K562 (cell line): ENCODE data around the gene DAB2IP. TPM values are rescaled to one million over a fixed set of nuclear protein-coding genes. Genes with fewer than 3 reads are reported as not detected.

Experiments
- CBFA2T3 ChIP-seq: fragments of 450-650 bp; IDR thresholded peaks from 2 replicates; pipeline ENCODE4 v1.6.1; 2017
- HNRNPH1 ChIP-seq: fragments of 200-400 bp; formaldehyde crosslinking; optimal IDR thresholded peaks from 2 replicates; pipeline ENCODE3; 2017; ENCODE audit warnings: low read depth, mild to moderate bottlenecking, low read length, moderate library complexity
- KDM4B ChIP-seq, 2 experiments: fragments of 450-650 bp in 1 of 2; sonication (generic) in 1 of 2; IDR thresholded peaks; 2 replicates each; pipeline ENCODE4 v1.6.1; 2016 to 2017; ENCODE audit warnings: borderline replicate concordance in 2 of 2, antibody characterized with exemption in 1 of 2, low read depth in 1 of 2, mild to moderate bottlenecking in 1 of 2
- MYBL2 ChIP-seq, 2 experiments: fragments of 450-650 bp in 1 of 2; sonication (generic) in 1 of 2; formaldehyde crosslinking in 1 of 2; IDR thresholded peaks; 2 replicates each; pipeline versions ENCODE4 v1.6.1 to v1.8.1; 2017 to 2022; ENCODE audit warnings: borderline replicate concordance in 1 of 2, inconsistent platforms in 1 of 2, low read depth in 1 of 2, mild to moderate bottlenecking in 1 of 2, missing genetic modification reagents in 1 of 2, moderate library complexity in 1 of 2
- PYGO2 ChIP-seq: fragments of 450-650 bp; IDR thresholded peaks from 2 replicates; pipeline ENCODE4 v1.6.1; 2016; ENCODE audit warnings: mild to moderate bottlenecking, missing genetic modification characterization, moderate library complexity, missing compliant biosample characterization
- ZNF354B ChIP-seq: fragments of 250-450 bp; sonication (Bioruptor Pico); IDR thresholded peaks from 2 replicates; pipeline ENCODE4 v1.4.0; 2020
- ZNF584 ChIP-seq: fragments of 200-800 bp; sonication (Bioruptor generic); IDR thresholded peaks from 2 replicates; pipeline ENCODE4 v1.6.1; 2016; ENCODE audit warnings: low read depth, mild to moderate bottlenecking, missing genetic modification characterization, missing compliant biosample characterization
- polyA plus RNA-seq, 8 experiments: library from polyadenylated mRNA; depleted of rRNA in 4 of 8; stranded (reverse) in 5 of 8; unstranded in 3 of 8; fragments of >200 nt; fragmentation: Nextera tagmentation in 2 of 8; fragmentation: Illumina TruSeq in 1 of 8; extraction: Ambion mirVana in 2 of 8; extraction: Trizol in 1 of 8; gene quantifications; 2 replicates each; pipeline versions ENCODE4 v1.2.1 to v1.2.3, GENCODE V29; 2011 to 2014; ENCODE audit warnings: inconsistent platforms in 1 of 8, missing spikeins in 1 of 8
- total RNA-seq, 7 experiments: library from RNA; depleted of rRNA in 6 of 7; stranded (reverse); fragments of >200 nt in 6 of 7; fragmentation: Illumina TruSeq in 2 of 7; extraction: Trizol in 2 of 7; gene quantifications; 2 replicates each; pipeline versions ENCODE4 v1.2.1 to v1.2.3, GENCODE V29; 2011 to 2021; ENCODE audit warnings: low replicate concordance in 1 of 7
- TF ChIP-seq, protein P1 (sequence below), 2 experiments: fragments of 450-650 bp in 1 of 2; IDR thresholded peaks; 2 replicates each; pipeline ENCODE4 v1.6.1; 2011 to 2017; ENCODE audit warnings: low read depth in 2 of 2, antibody characterized with exemption in 1 of 2, borderline replicate concordance in 1 of 2, low read length in 1 of 2, mild to moderate bottlenecking in 1 of 2, mixed read lengths in 1 of 2; ENCODE audit not compliant: control insufficient read depth in 1 of 2
- TF ChIP-seq, protein P2 (sequence below): fragments of 150-350 bp; IDR thresholded peaks from 2 replicates; pipeline ENCODE4 v1.6.1; 2014; ENCODE audit warnings: low read depth, mild to moderate bottlenecking, low read length, borderline replicate concordance
- TF ChIP-seq, protein P3 (sequence below): IDR thresholded peaks from 2 replicates; pipeline ENCODE4 v1.6.1; 2016; ENCODE audit warnings: missing genetic modification characterization, missing compliant biosample characterization

DAB2IP gene
- total and polyA plus RNA-seq, 9 of the 15 experiments (the other 6 are each of a cell fraction or from before 2014, with no cell fraction given), result 0.04 to 0.31 (median 0.08) TPM; not detected in 5

DNA sequence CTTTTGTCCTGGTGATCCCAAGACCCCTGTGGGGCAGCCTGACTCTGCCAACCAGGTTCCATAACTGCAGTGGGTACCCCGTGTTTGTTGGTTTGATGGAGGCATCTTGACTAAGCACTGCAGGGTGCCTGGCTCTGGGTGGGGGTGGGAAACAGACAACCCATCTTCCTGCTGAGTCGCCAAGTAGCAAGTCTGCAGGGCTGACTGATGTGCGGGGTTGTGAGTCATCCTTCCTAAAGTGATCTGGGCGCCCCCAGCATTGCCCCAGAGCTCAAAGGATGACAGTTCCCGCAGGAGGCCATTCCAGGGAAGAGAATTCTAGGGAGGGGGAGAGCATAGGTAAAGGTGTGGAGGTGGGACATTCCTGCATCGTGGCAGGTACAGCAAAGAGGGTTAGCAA, 23.5 kb downstream of the DAB2IP start (continued):
- TF ChIP-seq, protein P1, sequence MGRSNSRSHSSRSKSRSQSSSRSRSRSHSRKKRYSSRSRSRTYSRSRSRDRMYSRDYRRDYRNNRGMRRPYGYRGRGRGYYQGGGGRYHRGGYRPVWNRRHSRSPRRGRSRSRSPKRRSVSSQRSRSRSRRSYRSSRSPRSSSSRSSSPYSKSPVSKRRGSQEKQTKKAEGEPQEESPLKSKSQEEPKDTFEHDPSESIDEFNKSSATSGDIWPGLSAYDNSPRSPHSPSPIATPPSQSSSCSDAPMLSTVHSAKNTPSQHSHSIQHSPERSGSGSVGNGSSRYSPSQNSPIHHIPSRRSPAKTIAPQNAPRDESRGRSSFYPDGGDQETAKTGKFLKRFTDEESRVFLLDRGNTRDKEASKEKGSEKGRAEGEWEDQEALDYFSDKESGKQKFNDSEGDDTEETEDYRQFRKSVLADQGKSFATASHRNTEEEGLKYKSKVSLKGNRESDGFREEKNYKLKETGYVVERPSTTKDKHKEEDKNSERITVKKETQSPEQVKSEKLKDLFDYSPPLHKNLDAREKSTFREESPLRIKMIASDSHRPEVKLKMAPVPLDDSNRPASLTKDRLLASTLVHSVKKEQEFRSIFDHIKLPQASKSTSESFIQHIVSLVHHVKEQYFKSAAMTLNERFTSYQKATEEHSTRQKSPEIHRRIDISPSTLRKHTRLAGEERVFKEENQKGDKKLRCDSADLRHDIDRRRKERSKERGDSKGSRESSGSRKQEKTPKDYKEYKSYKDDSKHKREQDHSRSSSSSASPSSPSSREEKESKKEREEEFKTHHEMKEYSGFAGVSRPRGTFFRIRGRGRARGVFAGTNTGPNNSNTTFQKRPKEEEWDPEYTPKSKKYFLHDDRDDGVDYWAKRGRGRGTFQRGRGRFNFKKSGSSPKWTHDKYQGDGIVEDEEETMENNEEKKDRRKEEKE (IDR thresholded peaks at IDR 0.05; ENCODE audit: borderline replicate concordance in 1 of 2, control insufficient read depth in 1 of 2, low read depth in 2 of 2, low read length in 1 of 2), result no peak
- TF ChIP-seq CBFA2T3 (no peak), HNRNPH1 (no peak), ZNF354B (CRISPR knock-in tag) (no peak), PYGO2 (tag) (no peak), KDM4B (IDR thresholded peaks at IDR 0.05; ENCODE audit: borderline replicate concordance in 2 of 2, low read depth in 1 of 2) (no peak), ZNF584 (CRISPR knock-in tag) (no peak), MYBL2 (IDR thresholded peaks at IDR 0.05; ENCODE audit: low read depth) (no peak), MYBL2 (CRISPR knock-in tag; IDR thresholded peaks at IDR 0.05; ENCODE audit: borderline replicate concordance) (no peak)
- TF ChIP-seq, protein P2, sequence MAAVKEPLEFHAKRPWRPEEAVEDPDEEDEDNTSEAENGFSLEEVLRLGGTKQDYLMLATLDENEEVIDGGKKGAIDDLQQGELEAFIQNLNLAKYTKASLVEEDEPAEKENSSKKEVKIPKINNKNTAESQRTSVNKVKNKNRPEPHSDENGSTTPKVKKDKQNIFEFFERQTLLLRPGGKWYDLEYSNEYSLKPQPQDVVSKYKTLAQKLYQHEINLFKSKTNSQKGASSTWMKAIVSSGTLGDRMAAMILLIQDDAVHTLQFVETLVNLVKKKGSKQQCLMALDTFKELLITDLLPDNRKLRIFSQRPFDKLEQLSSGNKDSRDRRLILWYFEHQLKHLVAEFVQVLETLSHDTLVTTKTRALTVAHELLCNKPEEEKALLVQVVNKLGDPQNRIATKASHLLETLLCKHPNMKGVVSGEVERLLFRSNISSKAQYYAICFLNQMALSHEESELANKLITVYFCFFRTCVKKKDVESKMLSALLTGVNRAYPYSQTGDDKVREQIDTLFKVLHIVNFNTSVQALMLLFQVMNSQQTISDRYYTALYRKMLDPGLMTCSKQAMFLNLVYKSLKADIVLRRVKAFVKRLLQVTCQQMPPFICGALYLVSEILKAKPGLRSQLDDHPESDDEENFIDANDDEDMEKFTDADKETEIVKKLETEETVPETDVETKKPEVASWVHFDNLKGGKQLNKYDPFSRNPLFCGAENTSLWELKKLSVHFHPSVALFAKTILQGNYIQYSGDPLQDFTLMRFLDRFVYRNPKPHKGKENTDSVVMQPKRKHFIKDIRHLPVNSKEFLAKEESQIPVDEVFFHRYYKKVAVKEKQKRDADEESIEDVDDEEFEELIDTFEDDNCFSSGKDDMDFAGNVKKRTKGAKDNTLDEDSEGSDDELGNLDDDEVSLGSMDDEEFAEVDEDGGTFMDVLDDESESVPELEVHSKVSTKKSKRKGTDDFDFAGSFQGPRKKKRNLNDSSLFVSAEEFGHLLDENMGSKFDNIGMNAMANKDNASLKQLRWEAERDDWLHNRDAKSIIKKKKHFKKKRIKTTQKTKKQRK, result no peak
- TF ChIP-seq, protein P3, sequence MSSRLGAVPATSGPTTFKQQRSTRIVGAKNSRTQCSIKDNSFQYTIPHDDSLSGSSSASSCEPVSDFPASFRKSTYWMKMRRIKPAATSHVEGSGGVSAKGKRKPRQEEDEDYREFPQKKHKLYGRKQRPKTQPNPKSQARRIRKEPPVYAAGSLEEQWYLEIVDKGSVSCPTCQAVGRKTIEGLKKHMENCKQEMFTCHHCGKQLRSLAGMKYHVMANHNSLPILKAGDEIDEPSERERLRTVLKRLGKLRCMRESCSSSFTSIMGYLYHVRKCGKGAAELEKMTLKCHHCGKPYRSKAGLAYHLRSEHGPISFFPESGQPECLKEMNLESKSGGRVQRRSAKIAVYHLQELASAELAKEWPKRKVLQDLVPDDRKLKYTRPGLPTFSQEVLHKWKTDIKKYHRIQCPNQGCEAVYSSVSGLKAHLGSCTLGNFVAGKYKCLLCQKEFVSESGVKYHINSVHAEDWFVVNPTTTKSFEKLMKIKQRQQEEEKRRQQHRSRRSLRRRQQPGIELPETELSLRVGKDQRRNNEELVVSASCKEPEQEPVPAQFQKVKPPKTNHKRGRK, result no peak
